HG03354 (cell line): ENCODE data around the gene FAM181A.

Source experiments
- ATAC-seq: cut with Tn5 transposase; IDR thresholded peaks from one replicate; pipeline ENCODE4 v1.9.1; 2021; ENCODE audit warnings: mild to moderate bottlenecking; ENCODE audit not compliant: unreplicated experiment, poor library complexity, severe bottlenecking

FAM181A gene

GRCh38 chr14:93927800-93928145 lies 629 bp downstream of the FAM181A start:
- no peak for ATAC-seq

- no peak for ATAC-seq
Measured at GRCh38 chr14:93928184-93929047, 1.3 kb downstream of the FAM181A start.

- no peak for ATAC-seq
Measured at GRCh38 chr14:93929048-93929535, 1.9 kb downstream of the FAM181A start.

GRCh38 chr14:93929657-93930056 lies 2.5 kb downstream of the FAM181A start:
- no peak for ATAC-seq

- no peak for ATAC-seq
Measured at GRCh38 chr14:93930296-93930988, 3.3 kb downstream of the FAM181A start.

GRCh38 chr14:93930989-93931307 lies 3.8 kb downstream of the FAM181A start:
- no peak for ATAC-seq

- ATAC-seq, result no peak
Measured at GRCh38 chr14:93932642-93933041, 5.5 kb downstream of the FAM181A start.

GRCh38 chr14:93935213-93935612 lies 8.1 kb downstream of the FAM181A start:
- ATAC-seq, result no peak

GRCh38 chr14:93936245-93936644 lies 9.1 kb downstream of the FAM181A start:
- no peak for ATAC-seq

GRCh38 chr14:93936926-93937325 lies 9.8 kb downstream of the FAM181A start:
- ATAC-seq, result no peak

- no peak for ATAC-seq
Measured at GRCh38 chr14:93937519-93937918, 10.4 kb downstream of the FAM181A start.

- ATAC-seq, result no peak
Measured at GRCh38 chr14:93938751-93939303, 11.7 kb downstream of the FAM181A start.

- ATAC-seq, result peak; percentile 93
Measured at GRCh38 chr14:93939304-93940229, 12.4 kb downstream of the FAM181A start.

GRCh38 chr14:93940437-93940836 lies 13.3 kb downstream of the FAM181A start:
- ATAC-seq, result no peak

GRCh38 chr14:93941293-93941910 lies 14.3 kb downstream of the FAM181A start:
- ATAC-seq, result no peak

GRCh38 chr14:93943052-93943451 lies 15.9 kb downstream of the FAM181A start:
- ATAC-seq, result no peak

GRCh38 chr14:93943930-93944329 lies 16.8 kb downstream of the FAM181A start:
- no peak for ATAC-seq

GRCh38 chr14:93944348-93945069 lies 17.4 kb downstream of the FAM181A start:
- ATAC-seq, result no peak

- no peak for ATAC-seq
Measured at GRCh38 chr14:93945070-93945399, 17.9 kb downstream of the FAM181A start.
